ENCODE measurements around the gene ZNF782.

ZNF782 gene

DNA sequence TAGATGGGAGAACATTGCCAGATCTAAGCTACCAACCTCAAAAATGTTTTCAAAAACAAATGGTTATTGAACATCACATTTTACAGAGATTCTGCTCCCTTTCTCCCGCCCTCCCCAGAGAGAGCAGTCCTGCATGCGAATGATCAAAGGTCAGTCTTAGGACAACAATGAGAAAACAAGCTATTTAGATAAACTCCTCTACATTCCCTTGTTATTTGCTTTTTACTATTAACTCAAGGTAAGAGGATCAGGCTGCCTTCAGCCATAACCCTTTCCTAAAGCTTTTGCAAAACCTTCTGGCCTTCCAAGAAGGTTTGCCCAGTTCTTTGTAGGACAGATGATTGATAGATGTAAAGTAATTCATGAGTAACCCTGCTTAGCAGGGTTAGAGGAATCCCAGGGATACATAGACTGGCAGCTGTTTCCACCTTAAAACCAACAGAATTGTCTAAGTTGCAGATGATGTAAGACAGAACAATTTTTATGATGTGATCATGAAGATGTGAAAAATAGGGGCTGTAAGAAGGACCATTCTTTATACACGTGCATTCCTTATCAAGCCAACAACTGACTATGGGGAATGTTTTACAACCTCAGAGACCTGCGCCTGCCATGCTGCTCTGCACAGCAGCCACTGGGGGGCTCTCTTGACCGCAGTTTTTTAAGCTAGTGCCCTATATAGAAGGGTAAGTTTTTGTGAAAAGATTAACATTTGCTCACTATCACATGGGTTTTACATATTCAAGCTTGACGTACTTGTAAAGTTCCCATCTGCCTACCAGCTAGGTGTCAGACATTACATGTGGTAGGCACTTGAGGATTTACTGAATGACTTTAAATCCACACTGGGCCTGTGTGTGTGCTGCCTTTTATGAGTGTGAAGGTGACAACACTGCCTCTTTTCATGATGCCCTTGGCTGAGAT lies 2.3 kb upstream of the ZNF782 start:
- Histone ChIP-seq H3K36me3 (ENCODE audit: control insufficient read depth, low read length) (peaks cover 4% of the 10 kb centered on the region; the same call in 1 of the 2 replicates), H3K79me2 (ENCODE audit: control insufficient read depth, low read length) (peaks cover 25% of the 10 kb centered on the region), H4K20me1 (ENCODE audit: control insufficient read depth, insufficient read depth, low read depth, low read length) (no peaks in the 10 kb centered on the region), H3K9me2 (replicated peaks; ENCODE audit: control insufficient read depth, low read length) (no peaks in the 10 kb centered on the region), H3K27me3 (ENCODE audit: control insufficient read depth, low read length) (peaks cover 24% of the 10 kb centered on the region), H3K9me3 (ENCODE audit: control insufficient read depth, insufficient read depth, low read length) (no peaks in the 10 kb centered on the region), H3F3A (ENCODE audit: control insufficient read depth, insufficient read depth) (no peaks in the 10 kb centered on the region), H3K27ac (ENCODE audit: low read depth, low read length) (no peak overlapping the region), H3K4me2 (ENCODE audit: low read length) (no peak overlapping the region), H3K4me3 (ENCODE audit: low read length) (no peak overlapping the region), H3K4me1 (ENCODE audit: control insufficient read depth, low read length) (peaks cover 25% of the 10 kb centered on the region)
- no peak for TF ChIP-seq EZH2phosphoT487 (IDR thresholded peaks at IDR 0.05; ENCODE audit: borderline replicate concordance, low read length)
- TF ChIP-seq, protein P1, sequence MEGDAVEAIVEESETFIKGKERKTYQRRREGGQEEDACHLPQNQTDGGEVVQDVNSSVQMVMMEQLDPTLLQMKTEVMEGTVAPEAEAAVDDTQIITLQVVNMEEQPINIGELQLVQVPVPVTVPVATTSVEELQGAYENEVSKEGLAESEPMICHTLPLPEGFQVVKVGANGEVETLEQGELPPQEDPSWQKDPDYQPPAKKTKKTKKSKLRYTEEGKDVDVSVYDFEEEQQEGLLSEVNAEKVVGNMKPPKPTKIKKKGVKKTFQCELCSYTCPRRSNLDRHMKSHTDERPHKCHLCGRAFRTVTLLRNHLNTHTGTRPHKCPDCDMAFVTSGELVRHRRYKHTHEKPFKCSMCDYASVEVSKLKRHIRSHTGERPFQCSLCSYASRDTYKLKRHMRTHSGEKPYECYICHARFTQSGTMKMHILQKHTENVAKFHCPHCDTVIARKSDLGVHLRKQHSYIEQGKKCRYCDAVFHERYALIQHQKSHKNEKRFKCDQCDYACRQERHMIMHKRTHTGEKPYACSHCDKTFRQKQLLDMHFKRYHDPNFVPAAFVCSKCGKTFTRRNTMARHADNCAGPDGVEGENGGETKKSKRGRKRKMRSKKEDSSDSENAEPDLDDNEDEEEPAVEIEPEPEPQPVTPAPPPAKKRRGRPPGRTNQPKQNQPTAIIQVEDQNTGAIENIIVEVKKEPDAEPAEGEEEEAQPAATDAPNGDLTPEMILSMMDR (IDR thresholded peaks at IDR 0.05; ENCODE audit: low read depth, low read length, poor library complexity, severe bottlenecking): peak; percentile 92

DNA sequence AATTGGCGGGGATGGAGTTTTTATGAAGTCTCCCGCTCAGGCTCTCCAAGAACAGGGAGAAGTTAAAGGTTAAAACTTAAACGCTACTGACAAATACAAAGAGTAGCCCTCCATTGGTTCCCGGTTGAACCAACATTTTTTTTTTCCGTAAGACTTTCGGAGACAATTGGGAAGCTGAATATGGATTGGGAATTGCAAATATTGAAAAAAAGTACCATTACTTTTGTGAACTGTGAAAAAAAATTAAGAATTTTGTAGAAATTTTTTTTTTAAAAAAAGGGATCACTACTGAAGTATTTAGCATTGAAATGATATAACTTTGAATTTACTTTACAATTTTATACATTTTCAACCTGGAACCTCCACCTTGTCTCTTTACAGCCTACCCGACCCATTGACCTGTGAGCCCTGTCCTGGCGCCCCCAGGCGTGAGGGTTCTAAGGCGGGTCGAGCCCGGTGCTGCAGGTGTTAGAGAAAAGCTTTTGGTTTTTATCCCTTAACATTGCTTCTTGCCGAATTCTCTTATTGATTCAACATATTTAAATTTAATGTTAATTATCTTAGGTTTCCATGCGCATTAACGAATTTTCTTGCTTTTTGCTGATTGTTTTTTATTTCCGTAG lies 448 bp upstream of the ZNF782 start:
- Histone ChIP-seq H3K4me3 (ENCODE audit: low read length) (peak overlapping the region; percentile 81), H3K27ac (ENCODE audit: low read depth, low read length) (no peak overlapping the region), H3K27me3 (ENCODE audit: control insufficient read depth, low read length) (peaks cover 18% of the 10 kb centered on the region), H3K9me3 (ENCODE audit: control insufficient read depth, insufficient read depth, low read length) (peaks cover 5% of the 10 kb centered on the region; the same call in 1 of the 2 replicates), H3K79me2 (ENCODE audit: control insufficient read depth, low read length) (peaks cover 32% of the 10 kb centered on the region), H3K4me1 (ENCODE audit: control insufficient read depth, low read length) (peaks cover 29% of the 10 kb centered on the region), H3K36me3 (ENCODE audit: control insufficient read depth, low read length) (peaks cover 13% of the 10 kb centered on the region), H4K20me1 (ENCODE audit: control insufficient read depth, insufficient read depth, low read depth, low read length) (no peaks in the 10 kb centered on the region), H3K9me2 (replicated peaks; ENCODE audit: control insufficient read depth, low read length) (no peaks in the 10 kb centered on the region), H3K4me2 (ENCODE audit: low read length) (peak overlapping the region; percentile 70), H3F3A (ENCODE audit: control insufficient read depth, insufficient read depth) (no peaks in the 10 kb centered on the region)
- TF ChIP-seq, protein P1 (IDR thresholded peaks at IDR 0.05; ENCODE audit: low read depth, low read length, poor library complexity, severe bottlenecking): no peak
- no peak for TF ChIP-seq EZH2phosphoT487 (IDR thresholded peaks at IDR 0.05; ENCODE audit: borderline replicate concordance, low read length)

- TF ChIP-seq, protein P1 (IDR thresholded peaks at IDR 0.05; ENCODE audit: low read depth, low read length, poor library complexity, severe bottlenecking): no peak
- no peak for TF ChIP-seq EZH2phosphoT487 (IDR thresholded peaks at IDR 0.05; ENCODE audit: borderline replicate concordance, low read length)
- Histone ChIP-seq H3K4me2 (ENCODE audit: low read length) (peak overlapping the region; percentile 70), H4K20me1 (ENCODE audit: control insufficient read depth, insufficient read depth, low read depth, low read length) (no peaks in the 10 kb centered on the region), H3K9me3 (ENCODE audit: control insufficient read depth, insufficient read depth, low read length) (peaks cover 21% of the 10 kb centered on the region; the same call in 1 of the 2 replicates), H3K27me3 (ENCODE audit: control insufficient read depth, low read length) (peaks cover 18% of the 10 kb centered on the region), H3F3A (ENCODE audit: control insufficient read depth, insufficient read depth) (no peaks in the 10 kb centered on the region), H3K9me2 (replicated peaks; ENCODE audit: control insufficient read depth, low read length) (no peaks in the 10 kb centered on the region), H3K36me3 (ENCODE audit: control insufficient read depth, low read length) (peaks cover 26% of the 10 kb centered on the region), H3K79me2 (ENCODE audit: control insufficient read depth, low read length) (peaks cover 53% of the 10 kb centered on the region), H3K27ac (ENCODE audit: low read depth, low read length) (no peak overlapping the region), H3K4me1 (ENCODE audit: control insufficient read depth, low read length) (peaks cover 29% of the 10 kb centered on the region), H3K4me3 (ENCODE audit: low read length) (peak overlapping the region; percentile 81)
These were observed 1.6 kb downstream of the ZNF782 start for GRCh38 chr9:96852676-96853075.
